HG03025 (cell line): ENCODE data around the gene AMPD3.

Source experiments
- ATAC-seq: cut with Tn5 transposase; IDR thresholded peaks from one replicate; pipeline ENCODE4 v1.9.1; 2021; ENCODE audit warnings: mild to moderate bottlenecking, moderate library complexity; ENCODE audit not compliant: unreplicated experiment, low FRiP score

AMPD3 gene

GRCh38 chr11:10528121-10528520 lies 73.1 kb downstream of the AMPD3 start:
- ATAC-seq, result no peak

DNA sequence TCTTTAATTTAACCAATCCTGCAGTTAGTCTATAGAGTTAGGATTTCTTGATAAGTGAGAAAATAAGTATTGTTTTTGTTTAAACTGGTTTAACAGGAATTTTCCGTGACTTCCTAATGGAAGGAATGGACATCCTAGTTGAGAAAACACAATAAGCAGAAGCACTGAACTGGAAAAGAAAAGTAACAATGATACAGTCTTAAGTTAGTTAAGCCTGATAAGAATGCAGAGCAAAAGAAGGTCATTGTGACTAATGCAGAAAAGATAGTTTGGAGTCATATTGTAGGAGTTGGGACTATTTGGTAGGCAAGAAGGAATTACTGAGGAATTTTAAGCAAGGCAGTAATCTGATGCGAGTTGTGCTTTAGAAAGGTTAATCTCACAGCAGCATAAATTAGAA lies 74.2 kb downstream of the AMPD3 start:
- no peak for ATAC-seq

- ATAC-seq, result no peak
Measured at GRCh38 chr11:10532526-10532925, 77.5 kb downstream of the AMPD3 start.

DNA sequence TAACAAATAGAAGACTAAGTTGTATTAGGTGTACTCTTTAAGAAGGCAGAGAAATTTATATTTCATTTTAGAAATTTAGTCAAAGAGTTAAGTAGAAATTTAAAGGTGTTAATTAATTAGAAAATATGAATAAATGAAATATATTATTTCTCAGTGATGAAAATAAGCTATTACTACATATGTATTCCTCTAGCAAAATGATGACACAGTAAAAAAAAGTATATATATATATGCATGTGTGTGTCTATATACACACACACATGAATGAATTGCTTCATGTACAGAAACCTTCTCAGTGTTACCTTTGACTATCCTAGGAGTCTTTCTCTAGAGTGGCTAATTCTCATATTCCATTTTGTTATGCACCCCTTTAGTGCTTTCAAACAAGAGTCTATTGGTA lies 78.3 kb downstream of the AMPD3 start:
- no peak for ATAC-seq

- no peak for ATAC-seq
Measured at GRCh38 chr11:10534316-10534715, 79.3 kb downstream of the AMPD3 start.

- no peak for ATAC-seq
Measured at GRCh38 chr11:10537600-10537999, 82.5 kb downstream of the AMPD3 start.

- no peak for ATAC-seq
Measured at GRCh38 chr11:10538924-10539323, 83.9 kb downstream of the AMPD3 start.

DNA sequence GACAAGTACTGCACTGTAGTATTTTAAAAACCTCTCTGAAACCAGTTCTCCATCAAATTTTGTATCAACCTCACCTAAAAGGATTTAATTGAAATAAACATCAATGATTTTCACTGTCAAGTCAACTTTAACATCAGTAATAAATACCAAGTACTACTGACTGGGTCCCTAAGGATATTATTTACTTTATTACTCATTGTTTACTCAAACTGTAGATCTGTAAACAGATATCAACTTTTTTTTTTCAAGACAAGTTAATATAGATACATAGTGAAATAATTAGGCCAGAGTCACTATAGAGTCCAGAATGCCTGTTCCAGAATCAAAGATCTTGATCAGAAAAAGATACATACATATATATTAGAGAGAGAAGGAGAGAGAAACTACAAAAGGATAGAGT lies 84.3 kb downstream of the AMPD3 start:
- ATAC-seq, result no peak

GRCh38 chr11:10540546-10540914 lies 85.5 kb downstream of the AMPD3 start:
- ATAC-seq, result peak; percentile 15

GRCh38 chr11:10540915-10541560 lies 86.0 kb downstream of the AMPD3 start, which contains the start of gene RNF141:
RNF141 (minus strand) TSS chr11:10541187; CDS start chr11:10534158, 7,029 bp downstream.
- peak; percentile 97 for ATAC-seq

GRCh38 chr11:10541561-10541930 lies 86.5 kb downstream of the AMPD3 start:
- ATAC-seq, result no peak

GRCh38 chr11:10542776-10543175 lies 87.7 kb downstream of the AMPD3 start:
- ATAC-seq, result no peak

- no peak for ATAC-seq
Measured at GRCh38 chr11:10543782-10544181, 88.7 kb downstream of the AMPD3 start.

- no peak for ATAC-seq
Measured at GRCh38 chr11:10544491-10545465, 89.7 kb downstream of the AMPD3 start.

DNA sequence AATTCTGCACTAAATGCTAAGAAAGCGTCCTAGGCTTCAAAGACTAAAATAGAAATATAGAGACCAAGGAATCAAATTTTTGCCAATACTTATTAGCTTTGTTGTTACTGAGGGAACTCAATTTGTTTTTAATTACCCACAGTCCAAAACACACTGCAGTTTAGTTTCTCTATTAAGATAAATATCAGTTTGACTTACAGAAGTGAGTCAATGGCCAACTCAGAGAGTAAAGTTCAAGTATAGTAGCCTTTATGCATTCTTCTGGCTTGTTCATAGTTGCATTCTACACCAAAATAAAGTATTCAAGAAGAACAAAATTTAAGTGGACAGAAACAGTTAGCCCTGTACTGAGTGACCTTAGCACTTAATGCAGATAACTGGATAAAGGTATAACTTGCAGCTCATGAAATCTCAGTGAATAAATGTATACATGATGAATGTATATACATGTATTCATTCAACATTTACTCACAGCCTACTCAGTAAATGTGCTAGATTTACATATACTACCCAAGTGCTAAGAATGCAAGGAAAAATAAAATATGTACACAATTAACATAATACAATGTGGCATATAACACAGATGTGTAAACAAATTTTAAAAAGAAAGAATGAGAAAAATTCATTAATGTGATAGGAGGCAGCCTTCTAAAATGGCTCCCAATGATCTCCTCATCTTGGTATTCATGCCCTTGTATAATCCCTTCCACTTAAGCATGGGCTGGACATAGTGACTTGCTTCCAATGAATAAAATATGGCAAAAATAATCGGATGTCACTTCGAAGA lies 95.6 kb downstream of the AMPD3 start:
- ATAC-seq, result no peak

- ATAC-seq, result no peak
Measured at GRCh38 chr11:10551290-10551592, 96.2 kb downstream of the AMPD3 start.

DNA sequence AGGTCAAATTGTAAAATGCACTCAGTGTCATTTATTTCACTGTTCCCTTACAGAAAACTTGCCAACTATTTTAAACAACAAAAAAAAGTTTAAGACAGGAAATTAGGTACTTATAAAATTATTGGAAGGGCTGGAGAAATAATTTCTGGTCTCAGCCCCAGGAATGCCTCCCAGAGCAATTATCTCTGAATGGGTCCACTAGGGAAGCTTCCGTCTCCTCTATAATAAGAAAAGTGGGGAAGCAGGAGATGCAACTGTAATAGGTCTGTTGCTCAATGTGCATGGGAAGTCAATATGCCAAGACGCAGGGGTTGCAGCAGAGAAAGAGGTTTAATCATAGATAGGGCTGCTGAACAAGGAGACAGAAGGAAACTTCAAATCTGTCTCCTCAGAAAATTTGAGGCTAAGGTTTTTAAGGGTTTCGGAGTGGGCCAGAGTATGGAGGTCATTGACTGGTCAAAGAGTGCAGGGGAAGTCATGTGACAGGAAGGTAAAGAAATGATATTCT lies 96.8 kb downstream of the AMPD3 start:
- no peak for ATAC-seq

GRCh38 chr11:10556590-10556989 lies 101.5 kb downstream of the AMPD3 start:
- ATAC-seq, result no peak
